Glomerular visceral epithelial cell (primary cell): ENCODE measurements around the gene PLEKHG5.
"Not testable (repeated sequence)": the region's sequence is repeated elsewhere in the genome, so short reads cannot be mapped to it uniquely, and the experiment has no call there.

Experiments
- DNase-seq: peaks from one replicate; pipeline ENCODE4 v3.0.0-alpha.2; 2016; ENCODE audit errors: extremely low spot score

Gene PLEKHG5

GRCh38 chr1:6464514-6464836 is 27.0 kb downstream of the PLEKHG5 start:
- no peak for DNase-seq

- no peak for DNase-seq
Measured at GRCh38 chr1:6463120-6463412, 28.4 kb downstream of the PLEKHG5 start.

GRCh38 chr1:6462412-6463119 is 28.9 kb downstream of the PLEKHG5 start:
- no peak for DNase-seq

- no peak for DNase-seq
Measured at GRCh38 chr1:6461538-6462411, 29.7 kb downstream of the PLEKHG5 start.

- DNase-seq = no peak
Measured at GRCh38 chr1:6461051-6461530, 30.4 kb downstream of the PLEKHG5 start.

- DNase-seq = no peak
Measured at GRCh38 chr1:6460301-6461050, 31.0 kb downstream of the PLEKHG5 start.

- no peak for DNase-seq
Measured at GRCh38 chr1:6459850-6460265, 31.6 kb downstream of the PLEKHG5 start.

GRCh38 chr1:6456800-6457466 is 34.5 kb downstream of the PLEKHG5 start:
- no peak for DNase-seq

GRCh38 chr1:6455752-6456520 is 35.5 kb downstream of the PLEKHG5 start:
- DNase-seq = not testable (repeated sequence)

GRCh38 chr1:6454856-6455751 is 36.4 kb downstream of the PLEKHG5 start:
- no peak for DNase-seq

GRCh38 chr1:6453895-6454855 is 37.3 kb downstream of the PLEKHG5 start:
- DNase-seq = not testable (repeated sequence)

- no peak for DNase-seq
Measured at GRCh38 chr1:6450943-6451373, 40.5 kb downstream of the PLEKHG5 start.

GRCh38 chr1:6450486-6450885 is 41.0 kb downstream of the PLEKHG5 start:
- DNase-seq = not testable (repeated sequence)

GRCh38 chr1:6450005-6450450 is 41.4 kb downstream of the PLEKHG5 start:
- no peak for DNase-seq

GRCh38 chr1:6448749-6449631 is 42.5 kb downstream of the PLEKHG5 start:
- peak; percentile 18 for DNase-seq

GRCh38 chr1:6447818-6448748 is 43.4 kb downstream of the PLEKHG5 start:
- DNase-seq = no peak
